Measurements from ENCODE around the gene JSRP1.

The JSRP1 gene

GRCh38 chr19:2246014-2246620 lies 10.1 kb downstream of the JSRP1 start:
- Histone ChIP-seq H3F3A (ENCODE audit: insufficient read depth, low read length) (no peaks in the 10 kb centered on the region), H3K4me3 (ENCODE audit: low read depth, low read length, poor library complexity, severe bottlenecking) (no peak overlapping the region), H3K4me1 (ENCODE audit: insufficient read depth, low read length, severe bottlenecking) (peaks cover 6% of the 10 kb centered on the region), H3K36me3 (ENCODE audit: insufficient read depth, low read length) (peaks cover 61% of the 10 kb centered on the region), H3K27me3 (ENCODE audit: insufficient read depth, low read length) (no peaks in the 10 kb centered on the region), H3K4me2 (ENCODE audit: low read length) (no peak overlapping the region), H3K79me2 (ENCODE audit: insufficient read depth, low read length) (peaks cover 12% of the 10 kb centered on the region), H3K27ac (ENCODE audit: low read depth, low read length, poor library complexity, severe bottlenecking) (no peak overlapping the region), H2AFZ (ENCODE audit: low read length) (no peak overlapping the region), H3K9me3 (ENCODE audit: low read length) (no peaks in the 10 kb centered on the region), H4K20me1 (ENCODE audit: insufficient read depth, low read length) (no peaks in the 10 kb centered on the region), H3K9me2 (ENCODE audit: low read depth, low read length) (no peaks in the 10 kb centered on the region), H3K9ac (ENCODE audit: low read length) (no peak overlapping the region)
- TF ChIP-seq CTCF (IDR thresholded peaks at IDR 0.05; ENCODE audit: low read length) (no peak), EZH2 (IDR thresholded peaks at IDR 0.05; ENCODE audit: borderline replicate concordance, low read length) (no peak)

GRCh38 chr19:2245273-2245672 lies 10.9 kb downstream of the JSRP1 start:
- H3K36me3 ChIP-seq (ENCODE audit: insufficient read depth, low read length): peaks cover 61% of the 10 kb centered on the region
- H3K9me2 ChIP-seq (ENCODE audit: low read depth, low read length): no peaks in the 10 kb centered on the region
- no peaks in the 10 kb centered on the region for H3K9me3 ChIP-seq (ENCODE audit: low read length)
- no peak overlapping the region for H3K9ac ChIP-seq (ENCODE audit: low read length)
- H3K27me3 ChIP-seq (ENCODE audit: insufficient read depth, low read length): no peaks in the 10 kb centered on the region
- no peak overlapping the region for H3K4me2 ChIP-seq (ENCODE audit: low read length)
- TF ChIP-seq EZH2 (IDR thresholded peaks at IDR 0.05; ENCODE audit: borderline replicate concordance, low read length): no peak
- no peak for TF ChIP-seq CTCF (IDR thresholded peaks at IDR 0.05; ENCODE audit: low read length)
- H3K27ac ChIP-seq (ENCODE audit: low read depth, low read length, poor library complexity, severe bottlenecking): no peak overlapping the region
- H4K20me1 ChIP-seq (ENCODE audit: insufficient read depth, low read length): no peaks in the 10 kb centered on the region
- no peak overlapping the region for H2AFZ ChIP-seq (ENCODE audit: low read length)
- peaks cover 21% of the 10 kb centered on the region for H3K79me2 ChIP-seq (ENCODE audit: insufficient read depth, low read length)
- H3F3A ChIP-seq (ENCODE audit: insufficient read depth, low read length): no peaks in the 10 kb centered on the region
- H3K4me1 ChIP-seq (ENCODE audit: insufficient read depth, low read length, severe bottlenecking): peaks cover 14% of the 10 kb centered on the region
- H3K4me3 ChIP-seq (ENCODE audit: low read depth, low read length, poor library complexity, severe bottlenecking): no peak overlapping the region

- H3K9me2 ChIP-seq (ENCODE audit: low read depth, low read length): no peaks in the 10 kb centered on the region
- TF ChIP-seq EZH2 (IDR thresholded peaks at IDR 0.05; ENCODE audit: borderline replicate concordance, low read length) (no peak), CTCF (IDR thresholded peaks at IDR 0.05; ENCODE audit: low read length) (no peak)
- H3K9me3 ChIP-seq (ENCODE audit: low read length): no peaks in the 10 kb centered on the region
- no peak overlapping the region for H3K27ac ChIP-seq (ENCODE audit: low read depth, low read length, poor library complexity, severe bottlenecking)
- H3K4me1 ChIP-seq (ENCODE audit: insufficient read depth, low read length, severe bottlenecking): peaks cover 22% of the 10 kb centered on the region
- peaks cover 61% of the 10 kb centered on the region for H3K36me3 ChIP-seq (ENCODE audit: insufficient read depth, low read length)
- no peaks in the 10 kb centered on the region for H4K20me1 ChIP-seq (ENCODE audit: insufficient read depth, low read length)
- no peak overlapping the region for H3K9ac ChIP-seq (ENCODE audit: low read length)
- no peak overlapping the region for H3K4me3 ChIP-seq (ENCODE audit: low read depth, low read length, poor library complexity, severe bottlenecking)
- H3K27me3 ChIP-seq (ENCODE audit: insufficient read depth, low read length): no peaks in the 10 kb centered on the region
- H3K79me2 ChIP-seq (ENCODE audit: insufficient read depth, low read length): peaks cover 28% of the 10 kb centered on the region
- no peak overlapping the region for H2AFZ ChIP-seq (ENCODE audit: low read length)
- H3K4me2 ChIP-seq (ENCODE audit: low read length): no peak overlapping the region
- no peaks in the 10 kb centered on the region for H3F3A ChIP-seq (ENCODE audit: insufficient read depth, low read length)
These were observed 11.7 kb downstream of the JSRP1 start for GRCh38 chr19:2244486-2244885.

Measured in OCI-LY1 (cell line).